Superior temporal gyrus (tissue), 1 donor: ENCODE data around the gene TRAF2.

Experiments
- DNase-seq: peaks from one replicate; pipeline ENCODE4 v3.0.0-alpha.2; 2016; ENCODE audit errors: extremely low spot score

TRAF2 gene

DNA sequence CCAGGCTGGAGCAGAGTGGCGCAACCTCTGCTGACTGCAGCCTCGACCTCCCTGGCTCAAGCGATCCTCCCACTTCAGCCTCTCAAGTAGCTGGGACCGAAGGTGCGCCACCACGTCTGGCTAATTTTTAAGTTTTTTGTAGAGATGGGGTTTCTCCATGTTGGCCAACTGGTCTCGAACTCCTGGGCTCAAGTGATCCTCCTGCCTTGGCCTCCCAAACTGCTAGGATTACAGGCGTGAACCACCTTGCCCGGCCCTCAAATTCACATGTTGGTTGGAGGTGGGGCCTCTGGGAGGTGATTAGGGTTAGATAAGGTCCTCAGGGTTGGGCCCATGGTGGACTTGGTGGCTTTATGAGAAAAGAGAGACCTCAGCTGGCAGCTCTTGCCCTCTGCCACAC lies 75.8 kb downstream of the TRAF2 start:
- no peak for DNase-seq

DNA sequence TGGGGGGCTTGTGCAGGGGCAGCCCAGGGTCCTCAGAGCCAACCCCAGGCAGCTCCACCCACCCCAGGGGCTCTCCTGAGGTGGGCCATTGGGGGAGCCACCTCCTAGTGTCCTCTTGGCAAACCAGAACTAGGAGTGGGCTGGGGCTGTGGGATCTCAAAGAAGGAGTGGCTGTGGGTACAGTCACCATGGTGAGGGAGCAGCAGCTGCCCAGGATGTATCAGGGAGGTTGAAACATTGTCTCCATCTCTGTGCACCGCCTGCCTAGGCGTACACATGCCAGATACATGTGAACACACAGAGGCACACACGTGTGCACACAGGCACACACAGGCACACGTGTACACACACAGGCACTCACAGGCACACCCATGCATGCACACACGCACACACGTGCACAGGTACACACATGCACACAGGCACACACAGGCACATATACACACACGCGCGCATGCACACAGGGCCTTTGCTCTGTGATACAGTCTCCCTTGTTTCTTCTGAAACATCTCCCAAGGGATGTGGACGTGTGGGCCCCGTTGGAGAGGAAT lies 76.5 kb downstream of the TRAF2 start:
- no peak for DNase-seq

DNA sequence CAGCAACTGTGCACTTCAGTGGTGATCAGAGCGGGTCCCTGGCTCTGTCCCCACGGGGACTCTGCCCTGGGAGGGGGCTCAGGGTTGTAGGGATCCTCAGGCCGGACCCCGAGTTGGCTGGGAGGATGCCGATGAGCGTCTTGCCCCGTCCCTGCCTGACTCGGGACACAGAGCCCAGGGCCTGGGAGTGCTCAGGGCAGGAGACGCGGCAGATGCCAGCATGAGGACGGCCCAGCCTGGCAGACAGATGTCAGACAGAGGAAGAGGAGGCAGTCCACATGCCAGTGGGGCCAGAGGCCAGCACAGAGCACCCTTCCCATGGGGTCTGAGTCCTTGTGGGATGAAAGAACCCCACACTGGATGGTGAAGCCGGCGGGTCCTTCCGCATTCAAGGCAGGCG lies 77.0 kb downstream of the TRAF2 start:
- no peak for DNase-seq

DNA sequence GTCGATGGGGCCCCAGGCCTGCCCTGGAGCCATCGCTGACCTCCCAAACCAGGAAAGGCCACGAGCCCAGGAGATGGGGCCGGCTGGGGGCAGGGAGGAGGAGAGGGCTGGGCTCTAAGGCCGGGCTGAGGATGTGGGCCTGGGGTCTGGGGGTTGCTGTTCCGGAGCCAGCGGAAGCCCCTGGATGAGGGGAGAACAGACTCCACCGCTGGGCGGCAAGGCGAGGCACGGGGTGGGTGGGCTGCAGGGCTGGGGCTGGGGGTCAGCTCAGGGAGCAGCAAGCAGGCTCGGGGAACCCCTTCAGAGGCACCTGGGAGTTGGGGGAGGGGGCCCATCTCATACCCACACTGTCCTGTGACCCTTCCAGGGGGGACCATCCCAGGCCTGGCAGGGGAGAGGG lies 77.4 kb downstream of the TRAF2 start:
- DNase-seq, result no peak

DNA sequence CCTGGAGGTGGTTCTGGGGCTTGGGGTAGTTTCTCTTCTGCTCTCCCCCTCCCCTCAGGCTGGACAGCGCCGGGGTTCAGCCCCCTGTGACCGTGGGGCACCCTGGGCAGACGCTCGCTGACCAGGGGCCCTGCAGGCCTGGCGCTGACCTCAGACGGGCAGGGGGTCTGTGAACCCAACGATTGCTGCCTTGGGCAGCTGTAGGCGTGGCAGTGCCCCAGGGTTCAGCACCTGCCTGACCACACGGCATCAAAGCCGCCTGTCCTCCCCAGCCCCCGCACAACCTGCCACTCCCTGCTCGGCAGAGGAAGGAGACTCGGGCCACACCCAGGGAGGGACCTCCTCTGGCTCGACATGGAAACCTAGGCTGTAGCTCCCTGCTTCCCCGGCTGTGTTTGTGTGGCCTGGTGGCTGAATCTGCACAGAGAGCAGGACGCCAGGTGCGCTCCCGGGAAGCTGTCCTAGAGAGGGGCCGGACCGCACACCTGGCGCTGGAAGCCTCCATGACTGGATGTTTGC lies 77.9 kb downstream of the TRAF2 start:
- no peak for DNase-seq

DNA sequence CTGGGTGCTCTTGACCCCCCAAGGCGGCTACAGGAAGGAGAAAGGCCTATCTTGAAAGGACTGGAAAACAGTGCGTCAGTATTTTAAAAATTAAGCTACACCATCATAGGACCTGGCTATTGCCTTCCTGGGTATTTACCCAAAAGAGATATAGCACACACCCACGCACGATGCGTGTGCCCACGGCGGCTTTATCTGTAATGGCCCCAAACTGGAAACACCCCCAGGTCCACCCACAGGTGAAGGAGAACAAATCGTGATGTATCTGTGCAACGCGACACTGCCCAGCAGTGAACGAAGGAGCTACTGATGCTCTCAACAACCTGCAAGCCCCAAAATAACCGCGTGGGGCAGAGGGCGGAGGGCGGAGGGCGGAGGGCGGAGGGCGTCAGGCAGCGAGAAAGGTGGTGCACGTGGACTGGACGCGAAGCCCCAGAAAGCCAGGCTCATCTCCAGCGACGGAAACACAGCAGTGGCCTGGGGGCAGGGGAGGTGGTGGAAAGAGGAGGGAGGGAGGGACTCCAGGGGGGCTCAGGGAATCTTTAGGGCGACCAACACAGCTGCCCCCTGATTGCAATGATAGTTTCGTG lies 78.6 kb downstream of the TRAF2 start:
- no peak for DNase-seq

DNA sequence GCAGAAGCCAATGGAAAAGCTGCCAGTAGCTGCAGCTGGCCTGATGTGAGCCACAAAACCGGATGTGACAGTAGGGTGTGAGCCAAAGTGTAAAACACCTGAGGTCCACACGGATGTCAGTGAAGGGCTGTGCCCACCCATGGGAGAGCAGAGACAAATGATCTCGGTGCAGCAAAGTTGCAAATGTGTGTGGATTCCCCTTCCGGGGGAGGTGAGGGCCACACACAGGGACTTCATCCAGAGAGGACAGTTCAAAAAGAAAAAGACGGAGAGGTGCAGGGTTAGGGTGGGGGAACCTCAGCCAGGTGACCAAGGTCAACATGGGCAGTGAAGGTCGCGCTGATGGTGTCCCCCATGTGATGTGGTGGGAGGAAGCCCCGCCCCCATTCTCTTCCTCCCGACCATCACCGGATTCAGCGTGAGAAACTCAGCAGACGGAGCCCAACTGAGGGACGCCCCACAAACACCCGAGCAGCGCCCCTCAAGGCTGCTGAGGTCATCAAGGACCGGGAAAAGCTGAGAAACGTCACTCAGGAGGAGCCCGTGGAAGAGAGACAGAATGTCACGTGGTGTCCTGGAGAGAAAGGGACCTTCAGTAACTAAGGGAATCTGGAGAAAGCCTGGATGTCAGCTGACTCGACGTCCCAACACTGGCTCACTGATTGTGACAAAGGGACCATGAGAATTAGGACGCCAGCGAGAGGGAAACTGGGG lies 79.6 kb downstream of the TRAF2 start:
- DNase-seq, result peak; percentile 86

DNA sequence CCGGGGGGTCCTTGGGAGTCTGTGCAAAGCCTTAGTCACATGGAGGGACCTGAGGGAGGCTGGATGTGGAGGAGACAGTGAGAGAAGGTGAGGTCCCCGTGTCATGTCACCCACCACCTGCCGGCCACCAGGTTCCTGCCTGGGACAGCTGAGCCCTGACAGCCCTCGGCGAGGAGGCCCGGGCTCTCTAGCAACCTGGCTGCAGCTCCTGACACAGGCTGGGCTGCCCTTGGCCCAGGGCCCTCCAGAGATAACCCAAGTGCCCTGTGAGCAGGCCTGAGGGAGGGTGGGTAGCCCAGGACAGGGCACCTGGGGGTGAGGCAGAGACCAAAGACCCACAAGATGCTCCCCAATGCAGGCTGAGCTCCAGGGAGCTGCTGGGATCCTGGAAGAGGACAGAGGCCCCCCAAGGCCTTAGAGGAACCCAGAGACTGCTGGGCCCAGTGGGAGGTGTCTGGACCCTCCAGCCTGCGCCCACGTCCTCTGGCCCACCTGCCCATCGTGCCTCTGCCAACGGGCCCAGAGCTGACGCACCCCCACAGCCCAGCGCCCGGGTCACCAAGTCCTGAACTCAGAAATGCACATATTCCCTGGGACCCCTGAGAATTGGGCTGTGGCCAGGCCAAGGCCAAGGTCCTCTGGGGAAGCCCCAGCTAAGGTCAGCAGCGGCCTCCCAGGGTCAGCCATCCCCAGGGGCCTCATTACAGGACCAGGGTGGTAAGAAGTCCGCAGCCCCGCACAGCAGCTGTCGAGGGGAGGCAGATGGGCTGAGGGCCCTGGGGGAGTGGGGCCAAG lies 82.2 kb downstream of the TRAF2 start:
- DNase-seq, result no peak

DNA sequence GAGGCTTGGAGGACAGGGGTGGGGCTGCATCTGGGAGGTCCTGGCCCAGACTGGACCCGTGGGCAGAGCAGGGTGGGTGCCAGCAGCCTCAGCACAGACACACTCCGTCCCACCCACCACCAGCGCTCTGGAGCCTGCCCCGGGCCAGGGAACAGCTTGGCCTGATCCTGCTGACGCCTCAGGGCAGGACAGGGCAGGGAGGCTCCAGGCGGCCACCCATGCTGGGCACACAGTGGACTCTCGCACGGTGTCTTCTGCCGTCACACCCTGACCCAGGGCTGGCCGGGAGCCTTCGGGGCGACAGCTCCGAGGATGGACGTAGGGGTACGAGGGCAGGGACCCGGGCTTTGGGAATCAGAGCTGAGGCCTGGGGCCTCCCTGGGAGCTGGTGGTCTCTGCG lies 82.8 kb downstream of the TRAF2 start:
- no peak for DNase-seq

DNA sequence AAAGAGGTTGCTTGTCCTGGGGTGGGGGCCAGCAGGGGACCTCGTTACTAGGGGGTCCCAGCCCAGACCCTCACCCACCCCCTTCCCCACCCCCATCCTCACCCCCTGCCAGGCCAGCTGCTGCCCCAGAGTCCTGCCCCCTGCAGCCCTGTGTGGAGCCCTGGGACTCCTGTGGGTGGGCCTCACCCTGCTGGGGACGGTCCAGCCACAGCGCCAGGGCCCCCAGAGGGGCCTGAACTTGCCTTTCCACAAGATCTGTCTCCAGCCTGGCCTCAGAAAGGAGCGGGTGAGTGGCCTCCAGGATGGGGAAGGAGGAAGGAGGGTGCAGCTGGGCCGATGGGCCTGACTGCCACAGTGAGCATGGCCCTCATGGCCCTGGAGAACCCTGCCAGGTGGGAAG lies 83.5 kb downstream of the TRAF2 start:
- DNase-seq, result no peak

DNA sequence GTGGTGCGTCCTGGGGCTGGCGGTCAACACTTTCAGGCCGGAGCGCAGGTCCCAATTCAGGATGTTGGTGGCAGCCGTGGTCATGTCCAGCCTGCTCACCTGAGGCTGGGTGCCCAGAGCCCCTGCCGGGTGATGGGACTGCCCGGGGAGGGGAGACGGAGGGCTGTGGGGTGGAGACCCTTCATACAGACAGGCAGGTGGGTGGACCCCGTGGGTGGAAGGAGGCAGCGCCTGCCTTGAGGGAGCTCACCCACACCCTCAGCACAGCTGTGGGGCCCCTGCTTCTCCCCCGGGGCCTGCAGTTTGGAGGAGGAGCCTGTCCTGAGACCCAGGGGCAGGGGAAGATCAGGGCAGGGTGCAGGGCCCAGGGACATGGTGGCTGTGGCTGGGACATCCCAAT lies 84.0 kb downstream of the TRAF2 start:
- no peak for DNase-seq

DNA sequence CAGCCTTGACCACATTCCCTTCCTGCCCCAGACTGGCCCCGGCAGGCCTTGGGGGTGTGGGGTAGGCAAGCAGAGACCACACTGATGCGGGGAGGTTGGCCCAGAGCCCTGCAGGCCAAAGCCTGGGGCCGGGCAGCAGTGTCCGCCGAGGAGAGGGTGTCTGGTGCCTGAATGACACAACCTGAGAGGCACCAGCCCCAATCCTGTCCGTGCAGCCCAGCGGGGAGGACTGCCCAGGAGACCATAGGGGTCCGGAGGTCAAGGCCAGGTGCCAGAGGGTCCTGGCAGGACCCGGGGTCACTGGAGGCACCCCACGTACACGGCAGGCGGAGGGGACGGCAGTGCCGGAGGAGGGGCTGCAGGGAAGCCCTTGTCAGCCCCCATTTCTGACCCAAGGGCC lies 85.4 kb downstream of the TRAF2 start:
- no peak for DNase-seq

DNA sequence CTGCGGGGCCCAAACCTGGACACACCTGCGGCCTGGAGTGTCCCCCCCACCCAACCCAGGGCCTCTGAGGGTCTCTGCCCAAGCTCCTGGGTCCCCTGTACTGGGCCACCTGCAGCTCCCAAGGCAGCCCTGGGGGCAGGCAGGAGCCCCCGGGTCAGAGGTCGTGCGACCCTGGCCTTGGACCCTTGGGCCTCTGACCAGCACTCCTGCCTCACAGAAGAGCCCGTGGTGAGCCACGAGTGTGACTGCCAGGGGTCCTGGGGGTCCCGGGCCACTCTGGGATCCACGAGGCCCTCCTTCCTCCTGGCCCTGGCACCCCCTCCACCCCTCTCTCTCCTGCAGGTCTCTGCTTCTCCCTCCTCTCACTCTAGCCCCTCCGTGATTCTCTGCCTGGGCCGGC lies 86.0 kb downstream of the TRAF2 start:
- DNase-seq, result no peak

DNA sequence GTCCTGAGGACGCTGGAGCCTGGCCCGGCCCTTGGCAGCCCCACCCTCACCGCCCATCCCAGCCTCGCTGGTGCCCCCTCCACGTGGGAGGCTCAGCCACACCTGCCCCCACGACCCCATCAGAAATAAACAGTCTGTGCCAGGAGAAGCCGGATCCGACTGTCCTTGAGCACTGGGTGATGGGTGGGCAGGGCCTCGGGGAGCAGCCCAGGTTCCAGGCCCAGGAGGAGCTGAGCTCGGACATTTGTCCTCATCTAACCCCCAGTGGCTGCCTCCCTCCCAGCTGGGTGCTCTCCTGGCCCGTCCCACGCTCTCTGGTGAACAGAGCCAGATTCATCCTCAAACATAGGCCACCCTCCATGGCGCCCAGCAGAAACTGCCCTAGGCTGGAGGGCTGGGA lies 86.4 kb downstream of the TRAF2 start:
- no peak for DNase-seq

DNA sequence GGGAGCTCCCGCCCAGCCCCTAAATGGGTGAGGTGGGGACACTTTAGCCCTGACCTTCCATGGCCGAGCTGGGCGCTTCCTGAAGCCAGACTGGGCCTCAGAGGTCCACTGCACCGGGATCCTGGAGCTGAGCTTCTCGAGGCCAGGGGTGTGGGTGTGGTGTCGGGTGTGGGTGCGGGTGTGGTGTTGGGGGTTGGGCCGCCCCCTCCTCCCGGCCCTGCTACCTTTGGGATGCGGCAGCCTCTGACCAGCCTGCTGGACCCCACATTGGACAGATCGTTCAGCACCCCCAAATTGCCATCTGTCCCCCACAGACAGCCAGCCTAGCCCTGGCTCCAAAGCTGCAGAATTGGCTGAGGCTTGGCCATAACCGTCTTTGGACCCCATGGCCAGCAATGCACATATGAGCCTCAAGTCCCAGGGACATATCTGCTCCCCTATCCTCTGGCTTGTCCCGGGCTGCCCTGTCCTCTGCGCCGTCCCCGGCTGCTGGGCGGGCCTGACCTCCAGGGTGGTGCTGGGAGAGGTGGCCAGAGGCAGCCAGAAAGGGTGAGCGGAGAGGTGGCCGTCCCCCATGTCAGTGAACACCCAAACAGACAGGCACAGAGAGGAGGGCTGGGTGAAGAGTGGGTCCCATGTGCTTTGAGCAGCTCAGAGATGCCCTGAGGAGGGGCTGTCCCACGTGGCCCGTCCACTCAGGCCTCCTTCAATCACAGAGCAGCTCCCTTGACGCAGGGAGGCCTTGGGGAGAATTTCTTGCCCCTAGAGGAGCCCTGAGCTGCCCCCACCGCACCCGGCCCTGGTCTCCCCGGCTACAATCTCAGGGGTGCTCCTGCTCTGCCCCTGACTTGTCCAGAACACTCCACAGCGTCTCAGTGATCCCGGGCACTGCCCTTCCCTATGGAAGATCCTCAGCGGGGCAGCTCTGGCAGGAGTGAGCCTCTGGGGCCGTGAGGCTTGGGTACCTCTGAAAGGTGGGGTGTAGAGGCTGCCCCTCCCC lies 87.6 kb downstream of the TRAF2 start:
- no peak for DNase-seq

DNA sequence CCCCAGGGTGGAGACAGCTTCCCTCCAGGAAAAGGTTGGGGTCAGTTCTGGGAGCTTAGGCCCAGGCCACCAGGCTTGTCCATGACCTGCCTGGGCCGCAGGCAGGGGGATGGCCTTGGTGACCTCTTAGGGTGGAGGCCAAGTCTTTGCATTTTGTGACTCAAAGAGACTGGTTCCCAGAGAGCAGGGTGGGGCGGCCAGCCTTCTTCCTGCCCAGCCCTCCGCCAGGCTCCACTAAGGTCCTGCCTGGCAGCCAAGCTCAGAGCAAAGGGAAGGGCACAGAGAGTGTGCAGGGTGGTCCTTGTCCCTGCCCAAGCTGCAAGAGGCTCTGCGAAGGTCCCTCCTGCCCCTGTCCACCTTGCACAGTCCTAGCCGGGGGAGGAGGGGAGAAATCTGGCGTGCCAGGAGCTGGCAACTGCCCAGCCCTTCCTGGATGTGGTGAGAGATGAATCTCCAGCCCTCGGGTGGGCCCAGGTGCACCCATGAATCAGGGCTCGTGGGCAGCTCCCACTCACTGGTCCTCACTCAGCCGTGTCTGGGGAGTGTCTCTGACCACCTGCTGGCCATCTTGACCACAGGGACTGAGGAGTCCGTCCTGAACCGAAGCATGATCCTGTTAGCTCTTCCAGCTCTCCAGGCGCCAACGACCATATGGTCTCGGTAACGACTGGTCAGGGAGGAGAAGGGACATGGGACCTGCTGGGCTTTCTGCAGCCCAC lies 88.7 kb downstream of the TRAF2 start:
- DNase-seq, result no peak

DNA sequence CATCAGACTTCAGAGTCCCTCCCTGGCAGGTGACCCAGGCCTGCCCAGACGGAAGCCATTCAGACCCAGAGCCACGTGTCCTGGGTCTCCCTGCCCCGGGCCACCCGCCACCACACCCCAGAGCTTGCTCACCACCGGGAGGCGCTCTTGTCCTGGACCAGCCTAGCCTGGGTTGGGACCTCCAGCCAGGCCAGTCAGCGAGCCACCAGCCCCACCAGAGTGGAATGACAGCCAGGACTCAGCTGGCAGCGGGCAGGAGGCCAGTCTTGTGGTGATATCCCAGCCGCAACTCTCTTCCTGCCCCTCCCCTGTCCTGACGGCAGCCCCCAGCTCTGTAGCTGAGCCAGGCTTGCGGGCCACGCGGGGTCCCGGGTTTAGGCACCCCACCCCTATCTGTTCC lies 89.3 kb downstream of the TRAF2 start:
- DNase-seq, result peak; percentile 82
